OCI-LY1 (cell line): ENCODE measurements around the gene MAP7D1.

Experiments
- H2AFZ ChIP-seq: fragments of 200-600 bp; sonication (generic), shearing (Covaris generic); 2 replicates; pipeline ENCODE4 v1.6.0; 2014; ENCODE audit warnings: antibody characterized with exemption, mild to moderate bottlenecking, low read length
- H3F3A ChIP-seq: fragments of 200-600 bp; sonication (generic), shearing (Covaris generic); 2 replicates; pipeline ENCODE4 v1.6.0; 2014; ENCODE audit warnings: mild to moderate bottlenecking, antibody characterized with exemption, low read length, moderate library complexity; ENCODE audit not compliant: insufficient read depth
- H3K27ac ChIP-seq: fragments of 200-600 bp; sonication (generic); 2 replicates; pipeline ENCODE4 v1.5.1; 2014; ENCODE audit warnings: low read length, mixed run types, mild to moderate bottlenecking, low read depth; ENCODE audit not compliant: poor library complexity, severe bottlenecking
- H3K27me3 ChIP-seq: fragments of 200-600 bp; sonication (generic); 2 replicates; pipeline ENCODE4 v1.6.0; 2014; ENCODE audit warnings: antibody characterized with exemption, mild to moderate bottlenecking, low read length, moderate library complexity; ENCODE audit not compliant: insufficient read depth
- H3K36me3 ChIP-seq: fragments of 200-600 bp; sonication (generic); 2 replicates; pipeline ENCODE4 v1.6.1; 2014; ENCODE audit warnings: mild to moderate bottlenecking, antibody characterized with exemption, low read length, moderate library complexity, mixed read lengths; ENCODE audit not compliant: insufficient read depth
- H3K4me1 ChIP-seq: fragments of 200-600 bp; sonication (generic); 2 replicates; pipeline ENCODE4 v1.5.1; 2014; ENCODE audit warnings: mild to moderate bottlenecking, low read length, moderate library complexity; ENCODE audit not compliant: insufficient read depth, severe bottlenecking
- H3K4me2 ChIP-seq: fragments of 200-600 bp; sonication (generic), shearing (Covaris generic); 2 replicates; pipeline ENCODE4 v1.6.1; 2014; ENCODE audit warnings: low read length
- H3K4me3 ChIP-seq: fragments of 200-600 bp; sonication (generic); 2 replicates; pipeline ENCODE4 v1.5.1; 2014; ENCODE audit warnings: low read length, low read depth, mild to moderate bottlenecking, mixed read lengths; ENCODE audit not compliant: poor library complexity, severe bottlenecking
- H3K79me2 ChIP-seq: fragments of 200-600 bp; shearing (Covaris generic); 2 replicates; pipeline ENCODE4 v1.6.1; 2016; ENCODE audit warnings: mixed run types, low read length, mixed read lengths; ENCODE audit not compliant: insufficient read depth
- H3K9ac ChIP-seq: fragments of 200-600 bp; sonication (generic), shearing (Covaris generic); 2 replicates; pipeline ENCODE4 v1.6.1; 2014; ENCODE audit warnings: mild to moderate bottlenecking, low read length, mixed read lengths
- H3K9me2 ChIP-seq: fragments of 200-600 bp; sonication (generic), shearing (Covaris generic); 2 replicates; pipeline ENCODE4 v1.6.1; 2014; ENCODE audit warnings: low read depth, mild to moderate bottlenecking, low read length, mixed read lengths
- H3K9me3 ChIP-seq: fragments of 200-600 bp; shearing (Covaris generic); 2 replicates; pipeline ENCODE4 v1.6.1; 2014; ENCODE audit warnings: low read length, mixed read lengths
- H4K20me1 ChIP-seq: fragments of 200-600 bp; sonication (generic), shearing (Covaris generic); 2 replicates; pipeline ENCODE4 v1.6.0; 2016; ENCODE audit warnings: mild to moderate bottlenecking, low read length; ENCODE audit not compliant: insufficient read depth
- CTCF ChIP-seq: fragments of 200-600 bp; sonication (generic), shearing (Covaris generic); IDR thresholded peaks from 2 replicates; pipeline ENCODE4 v1.5.1; 2017; ENCODE audit warnings: mild to moderate bottlenecking, antibody characterized with exemption, low read length, moderate library complexity, mixed read lengths
- EZH2 ChIP-seq: fragments of 200-600 bp; sonication (generic), shearing (Covaris generic); IDR thresholded peaks from 2 replicates; pipeline ENCODE4 v1.8.0; 2017; ENCODE audit warnings: borderline replicate concordance, mixed run types, mild to moderate bottlenecking, antibody characterized with exemption, low read length, moderate library complexity, mixed read lengths

MAP7D1 gene

GRCh38 chr1:36126797-36127500, 29.0 kb upstream of the MAP7D1 start:
- no peak overlapping the region for H3K4me2 ChIP-seq
- no peaks in the 10 kb centered on the region for H3K36me3 ChIP-seq
- no peak for TF ChIP-seq EZH2
- TF ChIP-seq CTCF = no peak
- H3K27me3 ChIP-seq = peaks cover 7% of the 10 kb centered on the region; the same call in 1 of the 2 replicates
- no peak overlapping the region for H3K27ac ChIP-seq
- no peaks in the 10 kb centered on the region for H3K79me2 ChIP-seq
- no peak overlapping the region for H3K9ac ChIP-seq
- H3K4me3 ChIP-seq = no peak overlapping the region
- H3K4me1 ChIP-seq = peaks cover 25% of the 10 kb centered on the region
- no peaks in the 10 kb centered on the region for H4K20me1 ChIP-seq
- no peak overlapping the region for H2AFZ ChIP-seq
- H3F3A ChIP-seq = no peaks in the 10 kb centered on the region
- no peaks in the 10 kb centered on the region for H3K9me3 ChIP-seq
- H3K9me2 ChIP-seq = no peaks in the 10 kb centered on the region

GRCh38 chr1:36128126-36128904, 27.6 kb upstream of the MAP7D1 start:
- Histone ChIP-seq H3K27me3 (no peaks in the 10 kb centered on the region; the same call in 1 of the 2 replicates), H2AFZ (no peak overlapping the region), H3K9me2 (no peaks in the 10 kb centered on the region), H3K4me3 (no peak overlapping the region), H3K9ac (no peak overlapping the region), H3F3A (no peaks in the 10 kb centered on the region), H3K9me3 (no peaks in the 10 kb centered on the region), H3K79me2 (no peaks in the 10 kb centered on the region), H3K27ac (no peak overlapping the region), H3K4me2 (no peak overlapping the region), H3K4me1 (peaks cover 17% of the 10 kb centered on the region), H4K20me1 (no peaks in the 10 kb centered on the region), H3K36me3 (no peaks in the 10 kb centered on the region)
- TF ChIP-seq CTCF (no peak), EZH2 (no peak)

GRCh38 chr1:36128905-36129206, 27.1 kb upstream of the MAP7D1 start:
- H3K4me3 ChIP-seq = no peak overlapping the region
- no peak overlapping the region for H3K9ac ChIP-seq
- H3K36me3 ChIP-seq = no peaks in the 10 kb centered on the region
- no peak overlapping the region for H2AFZ ChIP-seq
- TF ChIP-seq CTCF (no peak), EZH2 (no peak)
- no peaks in the 10 kb centered on the region for H4K20me1 ChIP-seq
- H3K27me3 ChIP-seq = no peaks in the 10 kb centered on the region; the same call in 1 of the 2 replicates
- H3K79me2 ChIP-seq = no peaks in the 10 kb centered on the region
- H3K27ac ChIP-seq = no peak overlapping the region
- H3F3A ChIP-seq = no peaks in the 10 kb centered on the region
- H3K9me3 ChIP-seq = no peaks in the 10 kb centered on the region
- H3K4me2 ChIP-seq = no peak overlapping the region
- H3K9me2 ChIP-seq = no peaks in the 10 kb centered on the region
- peaks cover 11% of the 10 kb centered on the region for H3K4me1 ChIP-seq
